Tibial artery (tissue), 4 donors: ENCODE results near the gene SLC9C1.

Experiments
- DNase-seq, 2 donors: peaks; one replicate each; pipeline ENCODE4 v3.0.0-alpha.2; 2019
- H3K27ac ChIP-seq, 2 donors: fragments of 200-600 bp; sonication (generic) in 1 of 2; 1 replicate in 1 of 2; 2 replicates in 1 of 2; pipeline ENCODE4 v1.5.1; 2018 to 2019; ENCODE audit warnings: mild to moderate bottlenecking in 1 of 2
- H3K27me3 ChIP-seq, 2 donors: fragments of 200-600 bp; sonication (generic) in 1 of 2; one replicate each; pipeline versions ENCODE4 v1.5.1 to v1.6.0; 2016 to 2019
- H3K36me3 ChIP-seq, 3 donors: fragments of 200-600 bp; sonication (generic) in 2 of 3; one replicate each; pipeline ENCODE4 v1.5.1; 2016 to 2019; ENCODE audit warnings: mild to moderate bottlenecking in 2 of 3
- H3K4me1 ChIP-seq, 4 donors: fragments of 200-600 bp; sonication (generic) in 2 of 4; 1 replicate in 3 of 4; 2 replicates in 1 of 4; pipeline ENCODE4 v1.5.1; 2016 to 2019
- H3K4me3 ChIP-seq, 2 donors: fragments of 200-600 bp; sonication (generic) in 1 of 2; 1 replicate in 1 of 2; 2 replicates in 1 of 2; pipeline ENCODE4 v1.5.1; 2018 to 2019; ENCODE audit warnings: mild to moderate bottlenecking in 2 of 2
- H3K9me3 ChIP-seq, 3 donors: fragments of 200-600 bp; sonication (generic) in 1 of 3; one replicate each; pipeline ENCODE4 v1.5.1; 2016 to 2019
- CTCF ChIP-seq, 2 experiments: fragments of 200-600 bp in 1 of 2; fragments of 450-650 bp in 1 of 2; IDR thresholded peaks; one replicate each; pipeline ENCODE4 v1.5.1; 2017 to 2019; ENCODE audit warnings: antibody characterized with exemption in 2 of 2, mild to moderate bottlenecking in 1 of 2, moderate library complexity in 1 of 2
- intact Hi-C: fragments of 100-400 bp; cut with DNase I; formaldehyde crosslinking; loops from one replicate; pipeline ENCODE4 v1.15.0; 2023; ENCODE audit warnings: low total_unique reads

Gene SLC9C1

GRCh38 chr3:112090887-112091586, 203.0 kb downstream of the SLC9C1 start:
- H3K27ac ChIP-seq, result no peak overlapping the region
- H3K27me3 ChIP-seq, result no peaks in the 10 kb centered on the region
- peaks cover 0 to 24% (median 13%) of the 10 kb centered on the region in 4 donors for H3K4me1 ChIP-seq
- no peak overlapping the region for H3K4me3 ChIP-seq
- no peaks in the 10 kb centered on the region for H3K9me3 ChIP-seq
- no peaks in the 10 kb centered on the region for H3K36me3 ChIP-seq
- no peak for TF ChIP-seq CTCF (IDR thresholded peaks at IDR 0.05)
- no peak for DNase-seq
- intact Hi-C loops, result no loop called here
